H9 (cell line): Measurements from ENCODE around the gene SDR42E2. TPM values are rescaled to one million over a fixed set of nuclear protein-coding genes. Genes with fewer than 3 reads are reported as not detected.

ENCODE experiments used
- DNase-seq: peaks from one replicate; pipeline ENCODE4 v3.0.0-alpha.2; 2017
- H2AFZ ChIP-seq: one replicate; pipeline ENCODE4 v1.6.1; 2013; ENCODE audit warnings: mild to moderate bottlenecking, low read length, control low read depth, moderate library complexity
- H2AK5ac ChIP-seq: 2 replicates; pipeline ENCODE4 v1.6.1; 2013; ENCODE audit warnings: low read length, control low read depth, mixed read lengths; ENCODE audit not compliant: insufficient read length
- H2BK120ac ChIP-seq: one replicate; pipeline ENCODE4 v1.6.1; 2013; ENCODE audit warnings: low read depth, mild to moderate bottlenecking, low read length, control low read depth, inconsistent platforms; ENCODE audit not compliant: poor library complexity, severe bottlenecking
- H2BK12ac ChIP-seq: 2 replicates; pipeline ENCODE4 v1.6.1; 2013; ENCODE audit warnings: low read length, control low read depth, mixed read lengths, low read depth; ENCODE audit not compliant: insufficient read length
- H2BK15ac ChIP-seq: 2 replicates; pipeline ENCODE4 v1.6.1; 2013; ENCODE audit warnings: low read depth, low read length, control low read depth
- H2BK20ac ChIP-seq: one replicate; pipeline ENCODE4 v1.6.1; 2013; ENCODE audit warnings: low read depth, mild to moderate bottlenecking, low read length, control low read depth, inconsistent platforms; ENCODE audit not compliant: poor library complexity, severe bottlenecking
- H2BK5ac ChIP-seq: 2 replicates; pipeline ENCODE4 v1.6.1; 2013; ENCODE audit warnings: low read length, control low read depth, mixed read lengths; ENCODE audit not compliant: insufficient read length
- H3K14ac ChIP-seq: 2 replicates; pipeline ENCODE4 v1.6.1; 2013; ENCODE audit warnings: low read length, control low read depth; ENCODE audit not compliant: insufficient read depth
- H3K18ac ChIP-seq: 2 replicates; pipeline ENCODE4 v1.6.1; 2013; ENCODE audit warnings: low read depth, mild to moderate bottlenecking, mixed read lengths, low read length, control low read depth; ENCODE audit not compliant: insufficient read length
- H3K23ac ChIP-seq: 2 replicates; pipeline ENCODE4 v1.6.1; 2013; ENCODE audit warnings: low read length, control low read depth, mixed read lengths, low read depth; ENCODE audit not compliant: insufficient read length
- H3K23me2 ChIP-seq: 2 replicates; pipeline ENCODE4 v1.6.1; 2013; ENCODE audit warnings: low read depth, mild to moderate bottlenecking, mixed read lengths, low read length, control low read depth; ENCODE audit not compliant: insufficient read length, poor library complexity, severe bottlenecking
- H3K27ac ChIP-seq: 2 replicates; pipeline ENCODE4 v1.5.1; 2013; ENCODE audit warnings: low read length, control low read depth, mixed read lengths, low read depth; ENCODE audit not compliant: insufficient read length
- H3K27me3 ChIP-seq: 2 replicates; pipeline ENCODE4 v1.6.1; 2013; ENCODE audit warnings: low read length, control low read depth, inconsistent platforms; ENCODE audit not compliant: insufficient read depth
- H3K4ac ChIP-seq: 2 replicates; pipeline ENCODE4 v1.6.1; 2013; ENCODE audit warnings: low read depth, mild to moderate bottlenecking, control low read depth, inconsistent platforms, low read length, moderate library complexity
- H3K4me1 ChIP-seq: 2 replicates; pipeline ENCODE4 v1.6.1; 2013; ENCODE audit warnings: low read length, control low read depth, inconsistent platforms; ENCODE audit not compliant: insufficient read depth
- H3K4me2 ChIP-seq: 2 replicates; pipeline ENCODE4 v1.6.1; 2013; ENCODE audit warnings: low read length, control low read depth, mixed read lengths; ENCODE audit not compliant: insufficient read length, insufficient read depth
- H3K56ac ChIP-seq: 2 replicates; pipeline ENCODE4 v1.6.1; 2013; ENCODE audit warnings: low read depth, mild to moderate bottlenecking, mixed read lengths, low read length, control low read depth; ENCODE audit not compliant: insufficient read length
- H3K79me1 ChIP-seq: 2 replicates; pipeline ENCODE4 v1.6.1; 2013; ENCODE audit warnings: low read depth, mild to moderate bottlenecking, moderate library complexity, low read length, control low read depth, inconsistent platforms; ENCODE audit not compliant: insufficient read depth, poor library complexity, severe bottlenecking
- H3K79me2 ChIP-seq: 2 replicates; pipeline ENCODE4 v1.6.1; 2013; ENCODE audit warnings: low read length, control low read depth, inconsistent platforms; ENCODE audit not compliant: insufficient read depth
- H3K9ac ChIP-seq: 2 replicates; pipeline ENCODE4 v1.6.1; 2013; ENCODE audit warnings: low read length, control low read depth, mixed read lengths; ENCODE audit not compliant: insufficient read length; ENCODE audit errors: extremely low read depth
- H3K9me3 ChIP-seq: one replicate; pipeline ENCODE4 v1.6.1; 2013; ENCODE audit warnings: low read depth, low read length, inconsistent platforms; ENCODE audit not compliant: control insufficient read depth
- H3T11ph ChIP-seq: one replicate; pipeline ENCODE4 v1.6.1; 2013; ENCODE audit warnings: mild to moderate bottlenecking, low read length, control low read depth, inconsistent platforms
- H4K20me1 ChIP-seq: one replicate; pipeline ENCODE4 v1.6.1; 2013; ENCODE audit not compliant: control insufficient read depth, insufficient read length, insufficient read depth
- H4K5ac ChIP-seq: 2 replicates; pipeline ENCODE4 v1.6.1; 2013; ENCODE audit warnings: low read depth, mild to moderate bottlenecking, mixed read lengths, low read length, control low read depth; ENCODE audit not compliant: insufficient read length
- H4K8ac ChIP-seq: replicated peaks from 2 replicates; pipeline ENCODE4 v1.6.1; 2013; ENCODE audit warnings: low read length, control low read depth, mixed read lengths, low read depth; ENCODE audit not compliant: insufficient read length
- H4K91ac ChIP-seq: 2 replicates; pipeline ENCODE4 v1.6.1; 2013; ENCODE audit warnings: low read depth, mild to moderate bottlenecking, moderate library complexity, mixed read lengths, low read length, control low read depth; ENCODE audit not compliant: insufficient read length
- H3K27ac Mint-ChIP-seq, 3 experiments: 2 replicates in 2 of 3; 3 replicates in 1 of 3; pipeline ENCODE4 v1.8.0; 2020 to 2021; ENCODE audit warnings: mixed read lengths in 3 of 3, mild to moderate bottlenecking in 1 of 3, moderate library complexity in 1 of 3
- H3K27me3 Mint-ChIP-seq: 2 replicates; pipeline ENCODE4 v1.8.0; 2021; ENCODE audit warnings: low read depth, mild to moderate bottlenecking, moderate library complexity, mixed read lengths
- H3K36me3 Mint-ChIP-seq, 3 experiments: 2 replicates in 2 of 3; 3 replicates in 1 of 3; pipeline ENCODE4 v1.8.0; 2020 to 2021; ENCODE audit warnings: low read depth in 3 of 3, mixed read lengths in 3 of 3; ENCODE audit not compliant: insufficient read depth in 1 of 3
- H3K4me1 Mint-ChIP-seq, 2 experiments: 2 replicates each; pipeline ENCODE4 v1.8.0; 2020; ENCODE audit warnings: mixed read lengths in 2 of 2
- H3K4me3 Mint-ChIP-seq, 2 experiments: 2 replicates in 1 of 2; 3 replicates in 1 of 2; pipeline ENCODE4 v1.8.0; 2020 to 2021; ENCODE audit warnings: mild to moderate bottlenecking in 2 of 2, mixed read lengths in 2 of 2, moderate library complexity in 1 of 2
- H3K9me3 Mint-ChIP-seq, 2 experiments: 2 replicates in 1 of 2; 3 replicates in 1 of 2; pipeline ENCODE4 v1.8.0; 2020; ENCODE audit warnings: mild to moderate bottlenecking in 2 of 2, mixed read lengths in 2 of 2, moderate library complexity in 1 of 2
- WGBS: extraction: QIAGEN DNeasy Blood & Tissue Kit; methylation state at CpG from one replicate; pipeline ENCODE4 v1.1.7; 2013; ENCODE audit warnings: missing lambda C conversion rate, low lambda C conversion rate, mixed read lengths; ENCODE audit not compliant: insufficient read length; ENCODE audit errors: extremely low coverage; 5-methylcytosine and 5-hydroxymethylcytosine counted together
- total RNA-seq: library from RNA; stranded (reverse); gene quantifications from 2 replicates; pipeline ENCODE4 v1.2.1, GENCODE V29; 2021
- TF ChIP-seq, protein P1 (sequence below): fragments of 200-600 bp; sonication (generic); conservative IDR thresholded peaks from 3 replicates; pipeline ENCODE4 v1.8.0; 2021; ENCODE audit warnings: antibody characterized with exemption, mild to moderate bottlenecking

The SDR42E2 gene
- total RNA-seq, 1 experiment from 2014 or later = 0.09 TPM

DNA sequence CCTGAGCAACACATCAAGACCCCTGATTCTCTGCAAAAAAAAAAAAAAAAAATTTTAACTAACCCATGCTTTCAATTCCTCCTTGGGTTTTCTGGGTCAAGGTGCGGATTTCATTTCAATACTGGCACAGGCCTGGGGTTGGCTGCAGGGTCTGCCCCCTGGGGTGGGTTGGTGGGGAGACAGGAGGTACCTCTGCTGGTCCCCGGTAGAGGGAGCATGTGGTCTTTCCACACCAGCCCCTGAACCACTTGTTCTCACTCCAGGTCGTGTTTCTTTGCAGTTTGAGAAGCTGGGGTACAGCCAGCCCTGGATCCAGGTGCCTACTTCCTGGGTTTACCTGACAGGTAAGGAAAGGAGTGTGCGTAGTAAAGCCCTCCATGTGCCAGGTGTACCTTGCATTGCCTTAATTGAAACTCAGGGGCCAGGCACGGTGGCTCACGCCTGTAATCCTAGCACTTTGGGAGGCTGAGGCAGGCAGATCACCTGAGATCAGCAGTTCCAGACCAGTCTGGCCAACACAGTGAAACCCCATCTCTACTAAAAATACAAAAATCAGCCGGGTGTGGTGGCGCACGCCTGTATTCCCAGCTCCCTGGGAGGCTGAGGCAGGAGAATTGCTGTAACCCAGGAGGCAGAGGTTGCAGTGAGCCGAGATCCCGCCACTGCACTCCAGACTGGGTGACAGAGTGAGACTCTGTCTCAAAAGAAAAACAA lies 21.8 kb downstream of the SDR42E2 start:
- H3K27me3 Mint-ChIP-seq = peaks cover 10% of the 10 kb centered on the region
- Histone ChIP-seq H3K4ac (no peak overlapping the region), H3K27me3 (no peaks in the 10 kb centered on the region), H3K23ac (no peak overlapping the region), H4K5ac (no peak overlapping the region), H3K79me1 (no peaks in the 10 kb centered on the region), H2BK5ac (no peak overlapping the region), H3K9me3 (no peaks in the 10 kb centered on the region), H3K14ac (no peak overlapping the region), H3K56ac (no peak overlapping the region), H3K4me1 (no peaks in the 10 kb centered on the region), H2BK12ac (no peak overlapping the region), H2BK120ac (no peak overlapping the region), H4K20me1 (no peaks in the 10 kb centered on the region), H2BK15ac (no peak overlapping the region), H3K27ac (no peak overlapping the region), H3K79me2 (no peaks in the 10 kb centered on the region), H4K8ac (no peak overlapping the region), H2AFZ (no peak overlapping the region), H3K23me2 (no peaks in the 10 kb centered on the region), H2BK20ac (no peak overlapping the region), H4K91ac (no peak overlapping the region), H2AK5ac (no peak overlapping the region), H3T11ph (no peak overlapping the region), H3K18ac (no peak overlapping the region), H3K4me2 (no peak overlapping the region), H3K9ac (no peak overlapping the region)
- H3K27ac Mint-ChIP-seq = no peak overlapping the region
- no peaks in the 10 kb centered on the region for H3K9me3 Mint-ChIP-seq
- H3K4me1 Mint-ChIP-seq = peaks cover 10 to 16% of the 10 kb centered on the region in 2 experiments
- no peak overlapping the region for H3K4me3 Mint-ChIP-seq
- no peaks in the 10 kb centered on the region for H3K36me3 Mint-ChIP-seq
- TF ChIP-seq, protein P1, sequence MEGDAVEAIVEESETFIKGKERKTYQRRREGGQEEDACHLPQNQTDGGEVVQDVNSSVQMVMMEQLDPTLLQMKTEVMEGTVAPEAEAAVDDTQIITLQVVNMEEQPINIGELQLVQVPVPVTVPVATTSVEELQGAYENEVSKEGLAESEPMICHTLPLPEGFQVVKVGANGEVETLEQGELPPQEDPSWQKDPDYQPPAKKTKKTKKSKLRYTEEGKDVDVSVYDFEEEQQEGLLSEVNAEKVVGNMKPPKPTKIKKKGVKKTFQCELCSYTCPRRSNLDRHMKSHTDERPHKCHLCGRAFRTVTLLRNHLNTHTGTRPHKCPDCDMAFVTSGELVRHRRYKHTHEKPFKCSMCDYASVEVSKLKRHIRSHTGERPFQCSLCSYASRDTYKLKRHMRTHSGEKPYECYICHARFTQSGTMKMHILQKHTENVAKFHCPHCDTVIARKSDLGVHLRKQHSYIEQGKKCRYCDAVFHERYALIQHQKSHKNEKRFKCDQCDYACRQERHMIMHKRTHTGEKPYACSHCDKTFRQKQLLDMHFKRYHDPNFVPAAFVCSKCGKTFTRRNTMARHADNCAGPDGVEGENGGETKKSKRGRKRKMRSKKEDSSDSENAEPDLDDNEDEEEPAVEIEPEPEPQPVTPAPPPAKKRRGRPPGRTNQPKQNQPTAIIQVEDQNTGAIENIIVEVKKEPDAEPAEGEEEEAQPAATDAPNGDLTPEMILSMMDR = peak; percentile 60
- no CpG with 5 or more reads among the region's 11 CpGs for WGBS
- DNase-seq = peak; percentile 61
